GM18520 (cell line): ENCODE data around the gene BAZ1A.
"Not testable (repeated sequence)": the region's sequence is repeated elsewhere in the genome, so short reads cannot be mapped to it uniquely, and the experiment has no call there.

Experiments
- ATAC-seq: cut with Tn5 transposase; IDR thresholded peaks from one replicate; pipeline ENCODE4 v1.9.1; 2021; ENCODE audit not compliant: unreplicated experiment

Gene BAZ1A

GRCh38 chr14:34785223-34786006, 89.7 kb downstream of the BAZ1A start:
- ATAC-seq = no peak

GRCh38 chr14:34782031-34782430, 93.1 kb downstream of the BAZ1A start:
- no peak for ATAC-seq

GRCh38 chr14:34781242-34781641, 93.9 kb downstream of the BAZ1A start:
- no peak for ATAC-seq

- no peak for ATAC-seq
Measured at GRCh38 chr14:34780646-34781045, 94.5 kb downstream of the BAZ1A start.

GRCh38 chr14:34778744-34779143, 96.4 kb downstream of the BAZ1A start:
- no peak for ATAC-seq

GRCh38 chr14:34776611-34777010, 98.5 kb downstream of the BAZ1A start:
- no peak for ATAC-seq

GRCh38 chr14:34775922-34776321, 99.2 kb downstream of the BAZ1A start:
- ATAC-seq = no peak

- no peak for ATAC-seq
Measured at GRCh38 chr14:34775342-34775741, 99.8 kb downstream of the BAZ1A start.

- no peak for ATAC-seq
Measured at GRCh38 chr14:34770901-34771300, 104.3 kb downstream of the BAZ1A start.

GRCh38 chr14:34766606-34767005, 108.6 kb downstream of the BAZ1A start:
- ATAC-seq = no peak

GRCh38 chr14:34766060-34766459, 109.1 kb downstream of the BAZ1A start:
- no peak for ATAC-seq

- no peak for ATAC-seq
Measured at GRCh38 chr14:34755215-34755614, 119.9 kb downstream of the BAZ1A start.

- ATAC-seq = no peak
Measured at GRCh38 chr14:34754687-34755086, 120.5 kb downstream of the BAZ1A start.

GRCh38 chr14:34750670-34751069, 124.5 kb downstream of the BAZ1A start:
- no peak for ATAC-seq

- ATAC-seq = no peak
Measured at GRCh38 chr14:34750233-34750632, 124.9 kb downstream of the BAZ1A start.

GRCh38 chr14:34749408-34749807, 125.8 kb downstream of the BAZ1A start:
- no peak for ATAC-seq

GRCh38 chr14:34742270-34743115, 132.7 kb downstream of the BAZ1A start:
- no peak for ATAC-seq

GRCh38 chr14:34741840-34742239, 133.3 kb downstream of the BAZ1A start:
- ATAC-seq = no peak

GRCh38 chr14:34740139-34740538, 135.0 kb downstream of the BAZ1A start:
- not testable (repeated sequence) for ATAC-seq

GRCh38 chr14:34737079-34737478, 138.1 kb downstream of the BAZ1A start:
- ATAC-seq = not testable (repeated sequence)

GRCh38 chr14:34733245-34733644, 141.9 kb downstream of the BAZ1A start:
- ATAC-seq = no peak

GRCh38 chr14:34732802-34733201, 142.4 kb downstream of the BAZ1A start:
- ATAC-seq = no peak
